ENCODE results near the gene F8.
"Not testable (repeated sequence)": the region's sequence is repeated elsewhere in the genome, so short reads cannot be mapped to it uniquely, and the experiment has no call there.

Gene F8

GRCh38 chrX:155023907-155024833 lies 1.6 kb upstream of the F8 start:
- H3K9me3 ChIP-seq, result no peaks in the 10 kb centered on the region
- H3K4me1 ChIP-seq (ENCODE audit: control insufficient read depth in 1 of 2, insufficient read depth in 1 of 2, low read depth in 1 of 2, low read length in 1 of 2), result peaks cover 6 to 11% of the 10 kb centered on the region in 2 experiments
- H3K36me3 ChIP-seq, result no peaks in the 10 kb centered on the region
- TF ChIP-seq, protein P1, sequence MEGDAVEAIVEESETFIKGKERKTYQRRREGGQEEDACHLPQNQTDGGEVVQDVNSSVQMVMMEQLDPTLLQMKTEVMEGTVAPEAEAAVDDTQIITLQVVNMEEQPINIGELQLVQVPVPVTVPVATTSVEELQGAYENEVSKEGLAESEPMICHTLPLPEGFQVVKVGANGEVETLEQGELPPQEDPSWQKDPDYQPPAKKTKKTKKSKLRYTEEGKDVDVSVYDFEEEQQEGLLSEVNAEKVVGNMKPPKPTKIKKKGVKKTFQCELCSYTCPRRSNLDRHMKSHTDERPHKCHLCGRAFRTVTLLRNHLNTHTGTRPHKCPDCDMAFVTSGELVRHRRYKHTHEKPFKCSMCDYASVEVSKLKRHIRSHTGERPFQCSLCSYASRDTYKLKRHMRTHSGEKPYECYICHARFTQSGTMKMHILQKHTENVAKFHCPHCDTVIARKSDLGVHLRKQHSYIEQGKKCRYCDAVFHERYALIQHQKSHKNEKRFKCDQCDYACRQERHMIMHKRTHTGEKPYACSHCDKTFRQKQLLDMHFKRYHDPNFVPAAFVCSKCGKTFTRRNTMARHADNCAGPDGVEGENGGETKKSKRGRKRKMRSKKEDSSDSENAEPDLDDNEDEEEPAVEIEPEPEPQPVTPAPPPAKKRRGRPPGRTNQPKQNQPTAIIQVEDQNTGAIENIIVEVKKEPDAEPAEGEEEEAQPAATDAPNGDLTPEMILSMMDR (IDR thresholded peaks at IDR 0.05), result no peak
- no peak overlapping the region for H3K4me3 ChIP-seq (ENCODE audit: low read depth in 1 of 2, low read length in 1 of 2)
- no peak overlapping the region for H3K27ac ChIP-seq
- no peaks in the 10 kb centered on the region for H3K27me3 ChIP-seq

DNA sequence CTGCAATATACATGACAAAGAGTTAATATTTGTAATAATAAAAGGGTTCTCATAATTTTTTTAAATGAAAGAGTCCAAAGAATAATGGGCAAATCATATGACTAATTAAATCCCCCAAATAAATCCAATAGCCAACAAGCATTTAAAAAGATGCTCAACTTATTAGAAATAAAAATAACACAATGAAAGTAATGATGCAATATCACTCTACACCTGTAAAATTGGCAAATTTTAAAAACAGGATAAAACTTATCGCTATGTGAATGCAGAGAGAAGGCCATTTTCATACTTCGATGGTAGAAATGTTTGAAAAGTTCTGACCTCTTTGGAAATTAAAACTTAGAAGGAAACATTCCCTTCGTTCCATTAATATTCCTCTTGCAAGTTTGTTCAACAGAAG lies 1.9 kb downstream of the F8 start:
- Histone ChIP-seq H3K4me1 (ENCODE audit: control insufficient read depth in 1 of 2, insufficient read depth in 1 of 2, low read depth in 1 of 2, low read length in 1 of 2) (no peaks in the 10 kb centered on the region), H3K27ac (no peak overlapping the region), H3K27me3 (no peaks in the 10 kb centered on the region), H3K9me3 (no peaks in the 10 kb centered on the region), H3K4me3 (ENCODE audit: low read depth in 1 of 2, low read length in 1 of 2) (no peak overlapping the region), H3K36me3 (no peaks in the 10 kb centered on the region)
- TF ChIP-seq, protein P1 (IDR thresholded peaks at IDR 0.05), result no peak

DNA sequence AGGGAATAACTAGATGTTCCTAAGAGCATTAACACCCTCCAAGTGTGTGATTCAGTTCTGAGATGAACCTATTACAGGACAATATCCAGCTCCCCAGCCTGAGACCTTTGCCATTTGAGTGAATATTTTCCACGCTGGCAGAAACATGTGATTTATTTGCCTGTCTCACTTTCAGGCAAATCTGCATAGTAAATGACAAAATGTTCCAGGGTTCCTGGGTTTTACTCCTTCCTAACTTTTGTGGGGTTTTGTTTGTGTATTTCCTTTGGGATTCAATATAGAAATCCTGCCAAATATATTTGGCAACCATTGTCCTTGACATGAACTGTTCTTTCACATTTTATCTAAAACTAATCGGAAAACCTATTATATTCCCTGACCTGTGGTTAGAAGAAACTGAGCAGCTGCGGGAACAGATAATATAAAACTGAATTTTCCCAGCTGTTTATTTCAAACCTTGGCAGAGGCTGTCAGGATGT lies 12.5 kb downstream of the F8 start:
- TF ChIP-seq, protein P1 (IDR thresholded peaks at IDR 0.05), result no peak
- Histone ChIP-seq H3K4me1 (ENCODE audit: control insufficient read depth in 1 of 2, insufficient read depth in 1 of 2, low read depth in 1 of 2, low read length in 1 of 2) (no peaks in the 10 kb centered on the region), H3K27ac (no peak overlapping the region)

DNA sequence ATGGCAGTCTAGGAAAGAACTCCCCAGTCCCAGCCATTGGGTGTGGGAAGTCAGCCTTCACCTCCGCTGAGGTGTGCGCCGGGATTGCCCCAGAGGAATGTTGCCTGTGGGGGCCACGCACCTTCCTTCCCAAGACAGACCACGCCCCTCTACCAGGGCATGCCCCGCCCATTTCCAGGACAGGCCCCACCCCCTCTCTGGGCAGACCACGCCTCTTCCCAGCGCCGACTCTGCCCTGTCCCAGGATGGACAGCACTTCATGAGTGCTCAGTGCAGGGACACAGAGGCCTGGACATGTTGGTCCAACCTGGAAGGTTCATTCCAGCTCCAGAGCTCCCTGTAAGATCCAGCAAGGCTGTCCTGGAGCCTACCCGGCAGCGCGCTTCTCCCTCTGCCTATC lies 13.9 kb downstream of the F8 start:
- not testable (repeated sequence) for H3K36me3 ChIP-seq; H3K9me3 ChIP-seq; H3K4me1 ChIP-seq (ENCODE audit: control insufficient read depth in 1 of 2, insufficient read depth in 1 of 2, low read depth in 1 of 2, low read length in 1 of 2); H3K4me3 ChIP-seq (ENCODE audit: low read depth in 1 of 2, low read length in 1 of 2); H3K27me3 ChIP-seq; H3K27ac ChIP-seq

More for the DNA sequence above, 12.5 kb downstream of the F8 start:
- H3K27me3 ChIP-seq, result no peaks in the 10 kb centered on the region
- H3K9me3 ChIP-seq, result no peaks in the 10 kb centered on the region
- H3K36me3 ChIP-seq, result no peaks in the 10 kb centered on the region
- no peak overlapping the region for H3K4me3 ChIP-seq (ENCODE audit: low read depth in 1 of 2, low read length in 1 of 2)

DNA sequence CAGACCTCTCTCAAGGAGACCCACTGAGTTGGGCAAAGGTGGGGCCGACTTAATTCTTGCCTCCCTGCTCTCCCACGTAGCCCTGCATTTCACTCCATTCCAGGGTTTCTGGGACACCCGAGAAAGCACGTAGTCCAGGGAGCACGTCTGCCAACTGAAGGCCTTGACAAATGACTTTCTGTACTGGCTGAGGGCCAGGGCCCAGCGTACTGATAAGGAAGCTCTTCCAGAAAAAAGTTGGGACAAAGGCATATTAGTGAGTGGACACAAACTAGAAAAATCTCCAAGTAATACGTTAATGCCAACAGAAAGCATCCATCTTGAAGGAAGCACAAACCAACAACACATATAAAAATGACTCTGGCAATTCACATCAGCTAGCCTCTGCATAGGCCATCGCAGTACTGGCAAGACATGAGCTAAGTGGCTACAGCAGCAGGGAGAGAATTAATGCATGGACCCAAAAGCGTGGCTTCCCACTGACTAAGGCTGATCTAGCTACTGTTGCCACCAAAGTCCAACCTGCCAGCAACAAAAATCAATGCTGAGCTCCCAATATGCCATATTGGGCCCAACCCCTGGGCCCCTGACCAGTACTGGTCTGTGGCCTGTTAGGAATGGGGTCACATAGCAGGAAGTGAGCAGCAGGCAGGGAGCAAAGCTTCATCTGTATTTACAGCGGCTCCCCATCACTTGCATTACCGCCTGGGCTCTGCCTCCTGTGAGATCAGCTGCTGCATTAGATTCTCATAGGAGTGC lies 15.4 kb downstream of the F8 start:
- H3K4me1 ChIP-seq (ENCODE audit: control insufficient read depth in 1 of 2, insufficient read depth in 1 of 2, low read depth in 1 of 2, low read length in 1 of 2); H3K9me3 ChIP-seq; H3K27me3 ChIP-seq; H3K27ac ChIP-seq; H3K4me3 ChIP-seq (ENCODE audit: low read depth in 1 of 2, low read length in 1 of 2); H3K36me3 ChIP-seq: not testable (repeated sequence)

- not testable (repeated sequence) for H3K9me3 ChIP-seq; H3K4me3 ChIP-seq (ENCODE audit: low read depth in 1 of 2, low read length in 1 of 2); H3K4me1 ChIP-seq (ENCODE audit: control insufficient read depth in 1 of 2, insufficient read depth in 1 of 2, low read depth in 1 of 2, low read length in 1 of 2); H3K27me3 ChIP-seq; H3K36me3 ChIP-seq; H3K27ac ChIP-seq
Observed at GRCh38 chrX:155006379-155006778, 16.1 kb downstream of the F8 start.

- no peaks in the 10 kb centered on the region for H3K9me3 ChIP-seq
- H3K4me3 ChIP-seq (ENCODE audit: low read depth in 1 of 2, low read length in 1 of 2), result no peak overlapping the region
- TF ChIP-seq, protein P1 (IDR thresholded peaks at IDR 0.05), result no peak
- H3K4me1 ChIP-seq (ENCODE audit: control insufficient read depth in 1 of 2, insufficient read depth in 1 of 2, low read depth in 1 of 2, low read length in 1 of 2), result no peaks in the 10 kb centered on the region
- no peaks in the 10 kb centered on the region for H3K36me3 ChIP-seq
- no peak overlapping the region for H3K27ac ChIP-seq
- no peaks in the 10 kb centered on the region for H3K27me3 ChIP-seq
Observed at GRCh38 chrX:155005190-155005589, 17.3 kb downstream of the F8 start.

Data from neutrophil (primary cell).